ENCODE data around the gene ASB2. TPM values are rescaled to one million over a fixed set of nuclear protein-coding genes. Genes with fewer than 3 reads are reported as not detected.
A peak's percentile ranks its signal among the peaks of the same experiment; 100 is the strongest.

ASB2 gene
- total RNA-seq, 2 donors from 2014 or later = 0.11 TPM; not detected in 1

GRCh38 chr14:93984070-93984469 lies 7.7 kb upstream of the ASB2 start:
- Mint-ChIP-seq H3K4me1 (peaks cover 9% of the 10 kb centered on the region), H3K36me3 (ENCODE audit: low read depth) (no peaks in the 10 kb centered on the region), H3K4me3 (no peak overlapping the region), H3K27ac (no peak overlapping the region), H3K9me3 (no peaks in the 10 kb centered on the region), H3K27me3 (ENCODE audit: insufficient read depth) (no peaks in the 10 kb centered on the region)
- no peaks in the 10 kb centered on the region for H3K27me3 ChIP-seq (ENCODE audit: control insufficient read depth, insufficient read depth, low read length, poor library complexity, severe bottlenecking)
- no peak for TF ChIP-seq CTCF (conservative IDR thresholded peaks at IDR 0.05)
- H3K9ac ChIP-seq (ENCODE audit: extremely low read depth, low read length, poor library complexity, severe bottlenecking) = no peak overlapping the region
- DNase-seq = peak; percentile 72
- 68 to 82% methylated on average over 3 of the region's 3 CpGs for WGBS, 2 experiments (ENCODE audit: insufficient coverage in 1 of 2, insufficient read length in 1 of 2)
- no peak overlapping the region for H3K4me3 ChIP-seq (ENCODE audit: low read length)
- peaks cover 7% of the 10 kb centered on the region for H3K4me1 ChIP-seq (ENCODE audit: control insufficient read depth, insufficient read depth, low read length)
- H3K9me3 ChIP-seq (ENCODE audit: control insufficient read depth, low read length) = no peaks in the 10 kb centered on the region
- H3K27ac ChIP-seq (ENCODE audit: low read depth, low read length) = no peak overlapping the region
- H3K36me3 ChIP-seq (ENCODE audit: control insufficient read depth, insufficient read depth, low read length) = no peaks in the 10 kb centered on the region

- H3K36me3 ChIP-seq (ENCODE audit: control insufficient read depth, insufficient read depth, low read length) = no peaks in the 10 kb centered on the region
- Mint-ChIP-seq H3K4me3 (no peak overlapping the region), H3K9me3 (no peaks in the 10 kb centered on the region)
Measured at GRCh38 chr14:93982230-93983007, 6.0 kb upstream of the ASB2 start.

More at GRCh38 chr14:93982230-93983007, 6.0 kb upstream of the ASB2 start:
- peaks cover 7% of the 10 kb centered on the region for H3K4me1 ChIP-seq (ENCODE audit: control insufficient read depth, insufficient read depth, low read length)
- no peak overlapping the region for H3K4me3 ChIP-seq (ENCODE audit: low read length)
- H3K27ac ChIP-seq (ENCODE audit: low read depth, low read length) = no peak overlapping the region
- DNase-seq = no peak
- no peaks in the 10 kb centered on the region for H3K27me3 ChIP-seq (ENCODE audit: control insufficient read depth, insufficient read depth, low read length, poor library complexity, severe bottlenecking)
- no peak overlapping the region for H3K9ac ChIP-seq (ENCODE audit: extremely low read depth, low read length, poor library complexity, severe bottlenecking)
- H3K27ac Mint-ChIP-seq = peak overlapping the region; percentile 55
- no peaks in the 10 kb centered on the region for H3K9me3 ChIP-seq (ENCODE audit: control insufficient read depth, low read length)
- TF ChIP-seq CTCF (conservative IDR thresholded peaks at IDR 0.05) = no peak
- no peaks in the 10 kb centered on the region for H3K36me3 Mint-ChIP-seq (ENCODE audit: low read depth)
- 70 to 82% methylated on average over 3 to 10 of the region's 10 CpGs for WGBS, 2 experiments (ENCODE audit: insufficient coverage in 1 of 2, insufficient read length in 1 of 2)
- H3K4me1 Mint-ChIP-seq = peaks cover 9% of the 10 kb centered on the region
- no peaks in the 10 kb centered on the region for H3K27me3 Mint-ChIP-seq (ENCODE audit: insufficient read depth)
